ENCODE measurements around the gene KPNA3. TPM values are rescaled to one million over a fixed set of nuclear protein-coding genes. Genes with fewer than 3 reads are reported as not detected.
"Not testable (repeated sequence)": the region's sequence is repeated elsewhere in the genome, so short reads cannot be mapped to it uniquely, and the experiment has no call there.

The KPNA3 gene
- total RNA-seq, 1 donor from 2014 or later = 56.3 TPM

- Mint-ChIP-seq H3K27ac (peak overlapping the region; percentile 3), H3K4me3 (ENCODE audit: low read depth) (no peak overlapping the region), H3K27me3 (no peaks in the 10 kb centered on the region), H3K36me3 (ENCODE audit: insufficient read depth) (no peaks in the 10 kb centered on the region), H3K9me3 (ENCODE audit: low read depth) (no peaks in the 10 kb centered on the region), H3K4me1 (ENCODE audit: low read depth) (peaks cover 45% of the 10 kb centered on the region)
- no peak for DNase-seq (ENCODE audit: low spot score, unreplicated experiment)
- TF ChIP-seq CTCF (IDR thresholded peaks at IDR 0.05; ENCODE audit: unreplicated experiment) = no peak
Measured at GRCh38 chr13:49779721-49780120, 12.8 kb downstream of the KPNA3 start.

GRCh38 chr13:49777746-49778614 lies 14.5 kb downstream of the KPNA3 start:
- Mint-ChIP-seq H3K27ac (peak overlapping the region; percentile 15), H3K9me3 (ENCODE audit: low read depth) (no peaks in the 10 kb centered on the region), H3K27me3 (no peaks in the 10 kb centered on the region), H3K36me3 (ENCODE audit: insufficient read depth) (no peaks in the 10 kb centered on the region), H3K4me1 (ENCODE audit: low read depth) (peaks cover 37% of the 10 kb centered on the region), H3K4me3 (ENCODE audit: low read depth) (no peak overlapping the region)
- TF ChIP-seq CTCF (IDR thresholded peaks at IDR 0.05; ENCODE audit: unreplicated experiment) = no peak
- DNase-seq (ENCODE audit: low spot score, unreplicated experiment) = no peak

GRCh38 chr13:49776871-49777270 lies 15.6 kb downstream of the KPNA3 start:
- no peaks in the 10 kb centered on the region for H3K27me3 Mint-ChIP-seq
- no peak for DNase-seq (ENCODE audit: low spot score, unreplicated experiment)
- no peak for TF ChIP-seq CTCF (IDR thresholded peaks at IDR 0.05; ENCODE audit: unreplicated experiment)
- no peaks in the 10 kb centered on the region for H3K9me3 Mint-ChIP-seq (ENCODE audit: low read depth)
- no peak overlapping the region for H3K4me3 Mint-ChIP-seq (ENCODE audit: low read depth)
- peaks cover under 1% of the 10 kb centered on the region for H3K36me3 Mint-ChIP-seq (ENCODE audit: insufficient read depth)
- peaks cover 32% of the 10 kb centered on the region for H3K4me1 Mint-ChIP-seq (ENCODE audit: low read depth)
- H3K27ac Mint-ChIP-seq = no peak overlapping the region

- TF ChIP-seq CTCF (IDR thresholded peaks at IDR 0.05; ENCODE audit: unreplicated experiment) = no peak
- peaks cover 1% of the 10 kb centered on the region for H3K36me3 Mint-ChIP-seq (ENCODE audit: insufficient read depth)
- H3K4me3 Mint-ChIP-seq (ENCODE audit: low read depth) = no peak overlapping the region
- no peak for DNase-seq (ENCODE audit: low spot score, unreplicated experiment)
- H3K27me3 Mint-ChIP-seq = no peaks in the 10 kb centered on the region
- peaks cover 19% of the 10 kb centered on the region for H3K4me1 Mint-ChIP-seq (ENCODE audit: low read depth)
- no peak overlapping the region for H3K27ac Mint-ChIP-seq
- H3K9me3 Mint-ChIP-seq (ENCODE audit: low read depth) = no peaks in the 10 kb centered on the region
Measured at GRCh38 chr13:49774376-49775005, 18.0 kb downstream of the KPNA3 start.

GRCh38 chr13:49772828-49773227 lies 19.7 kb downstream of the KPNA3 start:
- H3K4me3 Mint-ChIP-seq (ENCODE audit: low read depth) = no peak overlapping the region

GRCh38 chr13:49761811-49762210 lies 30.7 kb downstream of the KPNA3 start:
- H3K9me3 Mint-ChIP-seq (ENCODE audit: low read depth) = peaks cover 32% of the 10 kb centered on the region
- not testable (repeated sequence) for H3K4me1 Mint-ChIP-seq (ENCODE audit: low read depth); DNase-seq (ENCODE audit: low spot score, unreplicated experiment); H3K27me3 Mint-ChIP-seq; H3K27ac Mint-ChIP-seq; H3K4me3 Mint-ChIP-seq (ENCODE audit: low read depth)
- peaks cover 45% of the 10 kb centered on the region for H3K36me3 Mint-ChIP-seq (ENCODE audit: insufficient read depth)

More at GRCh38 chr13:49772828-49773227, 19.7 kb downstream of the KPNA3 start:
- no peak for TF ChIP-seq CTCF (IDR thresholded peaks at IDR 0.05; ENCODE audit: unreplicated experiment)
- DNase-seq (ENCODE audit: low spot score, unreplicated experiment) = no peak
- Mint-ChIP-seq H3K27me3 (no peaks in the 10 kb centered on the region), H3K4me1 (ENCODE audit: low read depth) (peaks cover 12% of the 10 kb centered on the region), H3K36me3 (ENCODE audit: insufficient read depth) (peaks cover 1% of the 10 kb centered on the region), H3K9me3 (ENCODE audit: low read depth) (no peaks in the 10 kb centered on the region), H3K27ac (no peak overlapping the region)

All from progenitor cell of endocrine pancreas (in vitro differentiated cells).